ENCODE results near the gene SOX5.

DNA sequence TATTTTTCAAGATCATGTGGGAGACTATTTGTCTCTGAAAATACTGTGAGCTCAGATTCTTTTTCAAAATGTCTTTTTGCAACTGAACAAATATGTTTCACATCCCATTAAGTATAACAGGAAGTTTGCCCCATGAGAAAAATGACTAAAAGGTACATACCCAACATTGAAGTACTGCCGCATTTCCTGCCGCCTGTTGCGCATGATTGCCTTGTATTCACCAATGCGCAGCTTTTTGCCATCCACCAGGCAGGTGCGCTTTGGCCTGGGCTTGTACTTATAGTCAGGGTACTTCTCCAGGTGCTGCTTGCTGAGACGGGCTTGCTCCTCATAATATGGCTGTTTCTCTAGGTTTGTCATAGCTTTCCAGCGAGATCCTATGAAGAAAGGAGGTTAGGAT lies 413.2 kb downstream of the SOX5 start:
- TF ChIP-seq, protein P1, sequence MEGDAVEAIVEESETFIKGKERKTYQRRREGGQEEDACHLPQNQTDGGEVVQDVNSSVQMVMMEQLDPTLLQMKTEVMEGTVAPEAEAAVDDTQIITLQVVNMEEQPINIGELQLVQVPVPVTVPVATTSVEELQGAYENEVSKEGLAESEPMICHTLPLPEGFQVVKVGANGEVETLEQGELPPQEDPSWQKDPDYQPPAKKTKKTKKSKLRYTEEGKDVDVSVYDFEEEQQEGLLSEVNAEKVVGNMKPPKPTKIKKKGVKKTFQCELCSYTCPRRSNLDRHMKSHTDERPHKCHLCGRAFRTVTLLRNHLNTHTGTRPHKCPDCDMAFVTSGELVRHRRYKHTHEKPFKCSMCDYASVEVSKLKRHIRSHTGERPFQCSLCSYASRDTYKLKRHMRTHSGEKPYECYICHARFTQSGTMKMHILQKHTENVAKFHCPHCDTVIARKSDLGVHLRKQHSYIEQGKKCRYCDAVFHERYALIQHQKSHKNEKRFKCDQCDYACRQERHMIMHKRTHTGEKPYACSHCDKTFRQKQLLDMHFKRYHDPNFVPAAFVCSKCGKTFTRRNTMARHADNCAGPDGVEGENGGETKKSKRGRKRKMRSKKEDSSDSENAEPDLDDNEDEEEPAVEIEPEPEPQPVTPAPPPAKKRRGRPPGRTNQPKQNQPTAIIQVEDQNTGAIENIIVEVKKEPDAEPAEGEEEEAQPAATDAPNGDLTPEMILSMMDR (IDR thresholded peaks at IDR 0.05), result no peak
- TF ChIP-seq POLR2A (IDR thresholded peaks at IDR 0.05), result no peak

Measured in right lobe of liver (tissue), 4 donors.